Epithelial cell of esophagus (primary cell): ENCODE results near the gene STAT4.

Experiments used
- DNase-seq: peaks from one replicate; pipeline ENCODE4 v3.0.0; 2010; ENCODE audit warnings: low read depth
- H3K4me3 ChIP-seq: 2 replicates; pipeline ENCODE4 v1.5.1; 2011; ENCODE audit warnings: mild to moderate bottlenecking, low read length, control low read depth
- TF ChIP-seq, protein P1 (sequence below): IDR thresholded peaks from 2 replicates; pipeline ENCODE4 v1.5.1; 2011; ENCODE audit warnings: low read depth, mild to moderate bottlenecking, low read length, control low read depth, inconsistent platforms; ENCODE audit not compliant: insufficient read depth; ENCODE audit errors: missing control alignments

The STAT4 gene

DNA sequence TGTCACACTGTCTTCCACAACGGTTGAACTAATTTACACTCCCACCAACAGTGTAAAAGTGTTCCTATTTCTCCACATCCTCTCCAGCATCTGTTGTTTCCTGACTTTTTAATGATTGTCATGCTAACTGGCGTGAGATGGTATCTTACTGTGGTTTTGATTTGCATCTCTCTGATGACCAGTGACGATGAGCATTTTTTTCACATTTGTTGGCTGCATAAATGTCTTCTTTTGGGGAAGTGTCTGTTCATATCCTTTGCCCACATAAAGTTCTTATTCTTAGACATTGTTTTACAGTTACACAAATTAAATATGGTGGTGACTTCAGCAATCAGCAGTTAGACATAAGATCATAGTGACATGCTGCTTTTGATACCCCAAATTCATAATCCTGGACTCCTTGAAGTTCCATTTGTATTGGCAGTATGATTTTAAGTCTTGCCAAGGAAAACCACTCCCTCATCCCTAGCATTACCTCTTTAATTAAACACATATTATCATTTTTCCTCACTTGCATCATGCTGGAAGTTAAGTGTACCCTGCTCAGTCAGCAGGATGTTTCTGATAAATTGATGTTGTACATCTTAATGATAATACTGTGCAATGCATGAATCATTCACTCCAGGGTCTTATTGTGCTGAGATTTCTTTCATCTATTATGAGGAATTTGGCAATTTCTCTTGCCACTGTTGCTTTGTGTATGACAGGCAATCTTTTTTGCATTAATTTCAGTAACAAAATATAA is 69.2 kb downstream of the STAT4 start:
- TF ChIP-seq, protein P1, sequence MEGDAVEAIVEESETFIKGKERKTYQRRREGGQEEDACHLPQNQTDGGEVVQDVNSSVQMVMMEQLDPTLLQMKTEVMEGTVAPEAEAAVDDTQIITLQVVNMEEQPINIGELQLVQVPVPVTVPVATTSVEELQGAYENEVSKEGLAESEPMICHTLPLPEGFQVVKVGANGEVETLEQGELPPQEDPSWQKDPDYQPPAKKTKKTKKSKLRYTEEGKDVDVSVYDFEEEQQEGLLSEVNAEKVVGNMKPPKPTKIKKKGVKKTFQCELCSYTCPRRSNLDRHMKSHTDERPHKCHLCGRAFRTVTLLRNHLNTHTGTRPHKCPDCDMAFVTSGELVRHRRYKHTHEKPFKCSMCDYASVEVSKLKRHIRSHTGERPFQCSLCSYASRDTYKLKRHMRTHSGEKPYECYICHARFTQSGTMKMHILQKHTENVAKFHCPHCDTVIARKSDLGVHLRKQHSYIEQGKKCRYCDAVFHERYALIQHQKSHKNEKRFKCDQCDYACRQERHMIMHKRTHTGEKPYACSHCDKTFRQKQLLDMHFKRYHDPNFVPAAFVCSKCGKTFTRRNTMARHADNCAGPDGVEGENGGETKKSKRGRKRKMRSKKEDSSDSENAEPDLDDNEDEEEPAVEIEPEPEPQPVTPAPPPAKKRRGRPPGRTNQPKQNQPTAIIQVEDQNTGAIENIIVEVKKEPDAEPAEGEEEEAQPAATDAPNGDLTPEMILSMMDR = no peak
- DNase-seq = no peak
- no peak overlapping the region for H3K4me3 ChIP-seq

GRCh38 chr2:191078165-191078867 is 72.5 kb downstream of the STAT4 start:
- TF ChIP-seq, protein P1 = no peak
- DNase-seq = no peak
- no peak overlapping the region for H3K4me3 ChIP-seq

- DNase-seq = no peak
- TF ChIP-seq, protein P1 = no peak
These were observed 80.5 kb downstream of the STAT4 start for GRCh38 chr2:191070276-191070675.

GRCh38 chr2:191069606-191070005 is 81.2 kb downstream of the STAT4 start:
- TF ChIP-seq, protein P1 = no peak
- no peak overlapping the region for H3K4me3 ChIP-seq
- DNase-seq = no peak

More at GRCh38 chr2:191070276-191070675, 80.5 kb downstream of the STAT4 start:
- H3K4me3 ChIP-seq = no peak overlapping the region

DNA sequence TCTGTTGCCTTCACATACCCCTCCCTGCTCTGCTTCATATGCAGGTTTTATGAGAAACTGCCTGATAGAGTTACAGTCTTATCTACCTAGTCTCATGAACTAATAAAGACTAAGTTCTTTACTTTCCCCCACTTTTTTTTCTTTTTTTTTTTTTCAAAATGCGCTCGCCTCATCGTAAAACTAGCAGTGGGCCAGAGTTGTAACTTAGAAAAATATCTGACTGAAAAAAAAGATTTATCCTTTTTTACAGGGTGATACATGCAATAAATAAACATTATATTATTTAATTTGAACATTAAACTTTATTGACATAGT is 83.9 kb downstream of the STAT4 start:
- TF ChIP-seq, protein P1 = no peak
- DNase-seq = no peak
- no peak overlapping the region for H3K4me3 ChIP-seq

DNA sequence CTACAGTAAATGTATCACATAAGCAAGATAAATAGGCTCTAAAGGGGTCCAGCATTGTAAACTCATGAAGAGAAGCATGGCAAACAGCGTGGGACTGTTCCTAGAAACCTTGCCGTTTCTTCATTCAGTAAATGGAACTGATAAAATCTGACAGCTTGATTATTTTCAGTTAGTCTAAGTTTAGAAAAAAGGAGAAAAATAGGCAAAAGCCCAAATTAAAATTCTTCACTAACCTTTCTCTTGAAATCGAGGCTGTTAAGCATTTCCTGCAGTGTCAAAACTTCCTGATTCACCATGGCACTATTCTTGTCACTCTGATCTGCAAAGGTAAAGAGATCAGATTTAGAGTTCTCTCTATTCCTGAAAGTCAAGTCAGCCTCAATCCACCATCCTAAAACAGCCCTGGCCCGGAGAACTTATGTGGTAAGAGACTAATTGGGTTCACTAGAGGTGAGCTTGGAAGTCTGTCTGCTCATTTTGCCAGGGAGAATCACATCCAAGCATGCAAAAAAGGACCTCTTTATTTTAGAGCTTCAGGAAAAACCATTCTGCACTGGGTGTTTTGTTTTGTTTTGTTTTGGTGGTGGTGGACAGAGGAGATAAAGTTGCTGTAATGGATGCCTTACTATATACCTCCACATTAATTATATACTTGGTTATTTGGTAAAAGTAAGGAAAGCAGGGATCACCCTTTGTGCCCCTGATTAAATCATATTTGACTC is 84.4 kb downstream of the STAT4 start:
- TF ChIP-seq, protein P1 = no peak
- no peak for DNase-seq
- H3K4me3 ChIP-seq = no peak overlapping the region
